ENCODE measurements around the gene TMEM212.

DNA sequence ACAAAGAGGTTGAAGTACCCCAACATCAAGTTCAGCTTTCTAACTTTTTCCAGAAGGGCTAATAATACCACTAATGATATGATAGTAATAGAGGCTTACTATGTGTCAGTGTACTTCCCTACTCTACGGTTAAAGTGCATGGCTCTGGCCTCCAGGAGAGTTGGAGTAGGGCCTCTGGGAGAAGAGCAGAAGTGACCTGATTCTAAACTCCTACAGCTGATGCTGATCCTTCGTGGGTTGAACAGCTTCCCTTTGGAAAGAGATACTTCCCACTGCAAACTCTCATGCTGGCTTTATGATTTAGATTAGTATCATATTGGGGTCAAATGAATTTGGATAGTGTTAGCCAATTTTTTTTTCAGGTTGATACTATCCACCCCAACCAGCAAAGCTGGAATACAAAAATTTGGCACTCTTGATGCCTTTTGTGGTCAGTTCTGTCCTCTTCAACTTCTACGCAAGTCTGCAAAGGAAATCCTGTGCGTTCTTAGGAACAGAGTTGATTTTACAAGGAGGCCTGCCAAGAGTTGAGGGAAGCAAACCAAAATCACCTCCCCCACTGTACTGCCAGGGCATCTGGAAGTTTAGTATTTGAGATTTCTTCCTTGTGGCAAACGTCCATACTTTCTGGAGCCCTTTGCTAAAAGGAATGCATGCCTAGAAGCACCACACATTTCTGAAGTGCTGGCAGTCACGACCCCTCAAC is 17.8 kb downstream of the TMEM212 start:
- TF ChIP-seq POLR2A (IDR thresholded peaks at IDR 0.05; ENCODE audit: extremely low read depth, insufficient read length) (no peak), CTCF (IDR thresholded peaks at IDR 0.05; ENCODE audit: low read depth, low read length) (no peak)
- TF ChIP-seq, protein P1, sequence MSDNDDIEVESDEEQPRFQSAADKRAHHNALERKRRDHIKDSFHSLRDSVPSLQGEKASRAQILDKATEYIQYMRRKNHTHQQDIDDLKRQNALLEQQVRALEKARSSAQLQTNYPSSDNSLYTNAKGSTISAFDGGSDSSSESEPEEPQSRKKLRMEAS (IDR thresholded peaks at IDR 0.05; ENCODE audit: low read depth, low read length), result no peak

Data from NB4 (cell line).